HepG2 (cell line): ENCODE measurements around the gene KIAA0825.

Experiments used
- IKZF1 ChIP-seq: fragments of 450-650 bp; IDR thresholded peaks from 2 replicates; pipeline ENCODE4 v1.7.1; 2016
- POLR2AphosphoS5 ChIP-seq: IDR thresholded peaks from 2 replicates; pipeline ENCODE4 v1.6.1; 2012; ENCODE audit warnings: low read depth, low read length
- SP2 ChIP-seq: sonication (generic); formaldehyde crosslinking; IDR thresholded peaks from 2 replicates; pipeline ENCODE4 v1.5.1; 2020; ENCODE audit warnings: mild to moderate bottlenecking, missing genetic modification reagents
- ZNF121 ChIP-seq: sonication (generic); formaldehyde crosslinking; IDR thresholded peaks from 2 replicates; pipeline ENCODE4 v1.5.0; 2020; ENCODE audit warnings: mild to moderate bottlenecking, missing genetic modification reagents
- ZNF792 ChIP-seq: IDR thresholded peaks from 2 replicates; pipeline ENCODE4 v1.6.1; 2016

- no peak for TF ChIP-seq ZNF792 (CRISPR knock-in tag)
- no peak for TF ChIP-seq IKZF1
- no peak for TF ChIP-seq SP2
- no peak for TF ChIP-seq POLR2AphosphoS5
- no peak for TF ChIP-seq ZNF121
Measured at GRCh38 chr5:94310833-94311232, 307.6 kb downstream of the KIAA0825 start.
